Stimulated activated CD4-positive, alpha-beta T cell treated with anti-CD3 and anti-CD28 coated beads, Interleukin-1b, Interleukin-23, amount 100 ng/mL, for 4 hours (primary cell): Measurements from ENCODE around the gene TTC6.
"Not testable (repeated sequence)": the region's sequence is repeated elsewhere in the genome, so short reads cannot be mapped to it uniquely, and the experiment has no call there.

Experiments used
- DNase-seq, 2 donors: peaks; one replicate each; pipeline ENCODE4 v3.0.0-alpha.2; 2020; ENCODE audit warnings: low read depth in 2 of 2

Gene TTC6

GRCh38 chr14:37594971-37595808 lies at the start of gene TTC6, which contains the start of gene FOXA1:
Gene TTC6, plus strand, starts transcription at chr14:37595629. Its CDS starts 26,436 bp downstream, at chr14:37622065.
Gene FOXA1, minus strand, starts transcription at chr14:37595249. Its CDS starts 277 bp downstream, at chr14:37594972.
- DNase-seq = no peak

GRCh38 chr14:37546621-37547447 lies 48.6 kb upstream of the TTC6 start:
- DNase-seq = no peak

- DNase-seq = no peak
Measured at GRCh38 chr14:37550511-37550910, 44.9 kb upstream of the TTC6 start.

GRCh38 chr14:37551119-37551518 lies 44.3 kb upstream of the TTC6 start:
- DNase-seq = no peak

- DNase-seq = no peak
Measured at GRCh38 chr14:37553935-37554550, 41.4 kb upstream of the TTC6 start.

- not testable (repeated sequence) for DNase-seq
Measured at GRCh38 chr14:37555596-37555995, 39.8 kb upstream of the TTC6 start.

GRCh38 chr14:37558740-37559139 lies 36.7 kb upstream of the TTC6 start:
- DNase-seq = no peak

- no peak for DNase-seq
Measured at GRCh38 chr14:37559386-37559785, 36.0 kb upstream of the TTC6 start.

GRCh38 chr14:37563189-37563588 lies 32.2 kb upstream of the TTC6 start:
- no peak for DNase-seq

- no peak for DNase-seq
Measured at GRCh38 chr14:37565550-37565949, 29.9 kb upstream of the TTC6 start.

GRCh38 chr14:37566811-37567371 lies 28.5 kb upstream of the TTC6 start:
- no peak for DNase-seq

- no peak for DNase-seq
Measured at GRCh38 chr14:37569729-37570128, 25.7 kb upstream of the TTC6 start.

- no peak for DNase-seq
Measured at GRCh38 chr14:37571391-37571790, 24.0 kb upstream of the TTC6 start.

GRCh38 chr14:37573356-37573755 lies 22.1 kb upstream of the TTC6 start:
- no peak for DNase-seq

- no peak for DNase-seq
Measured at GRCh38 chr14:37579274-37579673, 16.2 kb upstream of the TTC6 start.

- no peak for DNase-seq
Measured at GRCh38 chr14:37580146-37580545, 15.3 kb upstream of the TTC6 start.

GRCh38 chr14:37583358-37584210 lies 11.8 kb upstream of the TTC6 start:
- no peak for DNase-seq

GRCh38 chr14:37584211-37585100 lies 11.0 kb upstream of the TTC6 start:
- DNase-seq = no peak

GRCh38 chr14:37585101-37585511 lies 10.3 kb upstream of the TTC6 start:
- DNase-seq = no peak
